HEK293 (cell line): ENCODE measurements around the gene ROBO4.

ENCODE experiments used
- BCL11A ChIP-seq: fragments of 450-650 bp; formaldehyde crosslinking; IDR thresholded peaks from 2 replicates; pipeline ENCODE4 v1.5.1; 2016; ENCODE audit warnings: low read depth, missing biosample characterization, missing genetic modification characterization
- BCL11B ChIP-seq: fragments of 450-650 bp; formaldehyde crosslinking; IDR thresholded peaks from 2 replicates; pipeline ENCODE4 v1.5.1; 2016; ENCODE audit warnings: low read depth, missing biosample characterization, missing genetic modification characterization
- FEZF1 ChIP-seq: fragments of 450-650 bp; formaldehyde crosslinking; IDR thresholded peaks from 2 replicates; pipeline ENCODE4 v1.5.1; 2016; ENCODE audit warnings: missing biosample characterization, missing genetic modification characterization
- GLI4 ChIP-seq: fragments of 450-650 bp; formaldehyde crosslinking; IDR thresholded peaks from 2 replicates; pipeline ENCODE4 v1.5.1; 2016; ENCODE audit warnings: missing biosample characterization, missing genetic modification characterization
- REST ChIP-seq: fragments of 450-650 bp; formaldehyde crosslinking; IDR thresholded peaks from 2 replicates; pipeline ENCODE4 v1.5.1; 2016; ENCODE audit warnings: missing biosample characterization, missing genetic modification characterization
- TCF7L2 ChIP-seq: IDR thresholded peaks from 2 replicates; pipeline ENCODE4 v1.6.1; 2011; ENCODE audit warnings: low read depth, mild to moderate bottlenecking, inconsistent platforms, low read length, moderate library complexity, borderline replicate concordance
- TRIM28 ChIP-seq: IDR thresholded peaks from 2 replicates; pipeline ENCODE4 v1.6.1; 2011; ENCODE audit warnings: low read length, control low read depth, borderline replicate concordance
- ZFHX2 ChIP-seq: fragments of 450-650 bp; formaldehyde crosslinking; conservative IDR thresholded peaks from 2 replicates; pipeline ENCODE4 v1.5.1; 2016; ENCODE audit warnings: missing biosample characterization, missing genetic modification characterization
- ZFP37 ChIP-seq: fragments of 450-650 bp; formaldehyde crosslinking; IDR thresholded peaks from 2 replicates; pipeline ENCODE4 v1.5.1; 2016; ENCODE audit warnings: missing biosample characterization, missing genetic modification characterization
- ZNF121 ChIP-seq: fragments of 450-650 bp; formaldehyde crosslinking; IDR thresholded peaks from 2 replicates; pipeline ENCODE4 v1.5.1; 2016; ENCODE audit warnings: missing biosample characterization, missing genetic modification characterization
- ZNF138 ChIP-seq: fragments of 450-650 bp; formaldehyde crosslinking; IDR thresholded peaks from 2 replicates; pipeline ENCODE4 v1.5.1; 2016; ENCODE audit warnings: missing biosample characterization, missing genetic modification characterization, borderline replicate concordance
- ZNF169 ChIP-seq: fragments of 450-650 bp; formaldehyde crosslinking; IDR thresholded peaks from 2 replicates; pipeline ENCODE4 v1.5.1; 2016; ENCODE audit warnings: missing biosample characterization, missing genetic modification characterization
- ZNF19 ChIP-seq: fragments of 450-650 bp; formaldehyde crosslinking; IDR thresholded peaks from 2 replicates; pipeline ENCODE4; 2016; ENCODE audit warnings: missing biosample characterization, missing genetic modification characterization, low read depth
- ZNF211 ChIP-seq: fragments of 450-650 bp; formaldehyde crosslinking; IDR thresholded peaks from 2 replicates; pipeline ENCODE4 v1.5.1; 2016; ENCODE audit warnings: low read depth, missing biosample characterization, missing genetic modification characterization
- ZNF302 ChIP-seq: fragments of 450-650 bp; formaldehyde crosslinking; IDR thresholded peaks from 2 replicates; pipeline ENCODE4 v1.5.1; 2016; ENCODE audit warnings: missing biosample characterization, missing genetic modification characterization, low read depth
- ZNF37A ChIP-seq: fragments of 450-650 bp; IDR thresholded peaks from 2 replicates; pipeline ENCODE4 v1.5.1; 2018; ENCODE audit warnings: missing biosample characterization, missing genetic modification characterization
- ZNF416 ChIP-seq: fragments of 450-650 bp; formaldehyde crosslinking; IDR thresholded peaks from 2 replicates; pipeline ENCODE4 v1.5.1; 2016; ENCODE audit warnings: missing biosample characterization, missing genetic modification characterization
- ZNF423 ChIP-seq: fragments of 450-650 bp; formaldehyde crosslinking; IDR thresholded peaks from 2 replicates; pipeline ENCODE4 v1.5.1; 2016; ENCODE audit warnings: missing biosample characterization, missing genetic modification characterization
- ZNF433 ChIP-seq: fragments of 450-650 bp; formaldehyde crosslinking; IDR thresholded peaks from 2 replicates; pipeline ENCODE4 v1.5.1; 2016; ENCODE audit warnings: missing biosample characterization, missing genetic modification characterization, low read depth
- ZNF48 ChIP-seq: fragments of 450-650 bp; formaldehyde crosslinking; IDR thresholded peaks from 2 replicates; pipeline ENCODE4 v1.5.1; 2016; ENCODE audit warnings: missing biosample characterization, missing genetic modification characterization
- ZNF510 ChIP-seq: fragments of 450-650 bp; formaldehyde crosslinking; IDR thresholded peaks from 2 replicates; pipeline ENCODE4 v1.5.1; 2018; ENCODE audit warnings: mild to moderate bottlenecking, missing genetic modification characterization, missing biosample characterization; ENCODE audit not compliant: insufficient replicate concordance
- ZNF645 ChIP-seq: fragments of 450-650 bp; formaldehyde crosslinking; IDR thresholded peaks from 2 replicates; pipeline ENCODE4; 2016; ENCODE audit warnings: missing biosample characterization, missing genetic modification characterization
- ZNF704 ChIP-seq: fragments of 450-650 bp; formaldehyde crosslinking; IDR thresholded peaks from 2 replicates; pipeline ENCODE4 v1.5.1; 2016; ENCODE audit warnings: missing biosample characterization, missing genetic modification characterization
- ZNF707 ChIP-seq: fragments of 450-650 bp; formaldehyde crosslinking; IDR thresholded peaks from 2 replicates; pipeline ENCODE4 v1.5.1; 2016; ENCODE audit warnings: missing biosample characterization, missing genetic modification characterization
- ZNF747 ChIP-seq: fragments of 450-650 bp; formaldehyde crosslinking; IDR thresholded peaks from 2 replicates; pipeline ENCODE4 v1.5.1; 2016; ENCODE audit warnings: missing biosample characterization, missing genetic modification characterization
- ZNF776 ChIP-seq: fragments of 450-650 bp; formaldehyde crosslinking; IDR thresholded peaks from 2 replicates; pipeline ENCODE4 v1.5.0; 2017; ENCODE audit warnings: missing biosample characterization, missing genetic modification characterization, borderline replicate concordance
- ZNF792 ChIP-seq: fragments of 450-650 bp; formaldehyde crosslinking; IDR thresholded peaks from 2 replicates; pipeline ENCODE4 v1.5.1; 2016; ENCODE audit warnings: missing biosample characterization, missing genetic modification characterization
- ZSCAN18 ChIP-seq: fragments of 450-650 bp; formaldehyde crosslinking; IDR thresholded peaks from 2 replicates; pipeline ENCODE4 v1.5.1; 2016; ENCODE audit warnings: missing biosample characterization, missing genetic modification characterization
- TF ChIP-seq, protein P1 (sequence below): fragments of 450-650 bp; formaldehyde crosslinking; optimal IDR thresholded peaks from 2 replicates; pipeline ENCODE3; 2016; ENCODE audit warnings: missing biosample characterization, mild to moderate bottlenecking, missing genetic modification characterization
- TF ChIP-seq, protein P2 (sequence below): fragments of 450-650 bp; formaldehyde crosslinking; IDR thresholded peaks from 2 replicates; pipeline ENCODE4 v1.5.1; 2017; ENCODE audit warnings: missing biosample characterization, missing genetic modification characterization

Gene ROBO4

DNA sequence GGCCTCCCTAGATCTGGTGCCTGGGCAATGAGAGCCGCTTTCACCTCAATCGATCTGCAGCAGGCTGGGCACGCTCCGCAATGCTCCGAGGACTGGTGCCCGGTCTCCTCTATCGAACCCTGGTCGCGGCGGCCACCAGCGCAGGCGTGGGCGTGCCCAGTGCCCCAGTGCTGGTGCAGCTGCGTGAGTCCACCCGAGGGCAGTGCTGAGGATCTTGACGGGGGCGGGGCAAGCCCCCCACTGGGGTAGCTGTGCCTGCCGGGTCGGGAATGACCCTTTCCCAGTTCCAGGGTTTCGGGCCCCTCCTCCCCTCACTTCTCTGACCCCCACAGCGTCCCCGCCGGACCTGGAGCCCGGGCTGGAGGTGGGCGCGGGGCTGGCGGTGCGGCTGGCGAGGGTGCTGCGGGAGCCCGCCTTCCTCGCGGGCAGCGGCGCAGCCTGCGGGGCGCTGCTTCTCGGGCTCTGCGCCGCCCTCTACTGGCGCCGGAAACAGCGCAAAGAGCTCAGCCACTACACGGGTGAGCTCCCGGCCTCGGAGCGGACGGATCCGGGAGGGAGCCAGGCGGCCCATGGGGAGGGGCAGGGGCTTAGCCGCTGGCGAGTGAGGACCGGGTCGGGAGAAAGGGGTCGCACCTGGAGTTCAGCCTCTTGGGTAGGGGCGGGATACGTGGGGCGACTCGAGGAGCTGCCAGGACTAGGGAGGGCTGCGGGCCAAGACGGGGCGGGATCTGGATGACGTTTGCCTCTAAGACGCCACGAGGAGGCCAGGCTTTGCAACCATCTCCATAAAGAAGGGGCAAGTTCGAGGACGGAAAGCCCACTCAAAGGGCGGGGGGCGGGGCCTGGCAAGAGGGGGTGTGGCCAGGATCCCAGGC is 21.5 kb downstream of the ROBO4 start (continued):
- TF ChIP-seq ZNF707 (tag by site-specific recombination) (no peak), TCF7L2 (no peak), ZNF416 (no peak), ZNF510 (tag by site-specific recombination) (no peak), ZNF302 (tag by site-specific recombination) (no peak), ZNF169 (tag by site-specific recombination) (no peak), ZNF792 (tag by site-specific recombination) (no peak), ZNF776 (tag by site-specific recombination) (no peak), BCL11A (tag by site-specific recombination) (no peak), ZFHX2 (tag by site-specific recombination) (peak; percentile 81), FEZF1 (tag by site-specific recombination) (no peak), ZNF645 (tag by site-specific recombination) (no peak), ZNF211 (no peak), BCL11B (tag by site-specific recombination) (no peak), ZNF48 (tag by site-specific recombination) (no peak), ZNF423 (tag by site-specific recombination) (0 out of 2 replicates have a peak, but pooled peaks have one; percentile 11), ZNF138 (tag by site-specific recombination) (no peak), ZNF704 (tag by site-specific recombination) (no peak), ZSCAN18 (tag by site-specific recombination) (no peak), GLI4 (tag by site-specific recombination) (no peak), ZNF433 (tag by site-specific recombination) (no peak), REST (tag by site-specific recombination) (no peak), ZFP37 (tag by site-specific recombination) (peak; percentile 50; the same call in 1 of the 2 replicates), ZNF747 (tag by site-specific recombination) (no peak), TRIM28 (peak; percentile 35; the same call in 1 of the 2 replicates), ZNF121 (tag by site-specific recombination) (no peak), ZNF19 (tag by site-specific recombination) (no peak), ZNF37A (tag by site-specific recombination) (no peak)
- TF ChIP-seq, protein P1, sequence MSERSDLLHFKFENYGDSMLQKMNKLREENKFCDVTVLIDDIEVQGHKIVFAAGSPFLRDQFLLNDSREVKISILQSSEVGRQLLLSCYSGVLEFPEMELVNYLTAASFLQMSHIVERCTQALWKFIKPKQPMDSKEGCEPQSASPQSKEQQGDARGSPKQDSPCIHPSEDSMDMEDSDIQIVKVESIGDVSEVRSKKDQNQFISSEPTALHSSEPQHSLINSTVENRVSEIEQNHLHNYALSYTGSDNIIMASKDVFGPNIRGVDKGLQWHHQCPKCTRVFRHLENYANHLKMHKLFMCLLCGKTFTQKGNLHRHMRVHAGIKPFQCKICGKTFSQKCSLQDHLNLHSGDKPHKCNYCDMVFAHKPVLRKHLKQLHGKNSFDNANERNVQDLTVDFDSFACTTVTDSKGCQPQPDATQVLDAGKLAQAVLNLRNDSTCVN (tag by site-specific recombination), result peak; percentile 79
- TF ChIP-seq, protein P2, sequence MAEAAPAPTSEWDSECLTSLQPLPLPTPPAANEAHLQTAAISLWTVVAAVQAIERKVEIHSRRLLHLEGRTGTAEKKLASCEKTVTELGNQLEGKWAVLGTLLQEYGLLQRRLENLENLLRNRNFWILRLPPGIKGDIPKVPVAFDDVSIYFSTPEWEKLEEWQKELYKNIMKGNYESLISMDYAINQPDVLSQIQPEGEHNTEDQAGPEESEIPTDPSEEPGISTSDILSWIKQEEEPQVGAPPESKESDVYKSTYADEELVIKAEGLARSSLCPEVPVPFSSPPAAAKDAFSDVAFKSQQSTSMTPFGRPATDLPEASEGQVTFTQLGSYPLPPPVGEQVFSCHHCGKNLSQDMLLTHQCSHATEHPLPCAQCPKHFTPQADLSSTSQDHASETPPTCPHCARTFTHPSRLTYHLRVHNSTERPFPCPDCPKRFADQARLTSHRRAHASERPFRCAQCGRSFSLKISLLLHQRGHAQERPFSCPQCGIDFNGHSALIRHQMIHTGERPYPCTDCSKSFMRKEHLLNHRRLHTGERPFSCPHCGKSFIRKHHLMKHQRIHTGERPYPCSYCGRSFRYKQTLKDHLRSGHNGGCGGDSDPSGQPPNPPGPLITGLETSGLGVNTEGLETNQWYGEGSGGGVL (tag by site-specific recombination), result peak; percentile 68
